Frontal cortex (tissue), 4 donors: ENCODE measurements around the gene AHCYL2. TPM values are rescaled to one million over a fixed set of nuclear protein-coding genes. Genes with fewer than 3 reads are reported as not detected.
"Not testable (repeated sequence)": the region's sequence is repeated elsewhere in the genome, so short reads cannot be mapped to it uniquely, and the experiment has no call there.

Source experiments
- DNase-seq, 2 donors: peaks; one replicate each; pipeline ENCODE4 v3.0.0; 2012; ENCODE audit warnings: low spot score in 2 of 2
- FAIRE-seq: peaks from 2 replicates; lab custom pipeline; 2012; peaks lifted over from hg19 to GRCh38; lab: Jason Lieb, UNC
- total RNA-seq: library from RNA; depleted of rRNA; stranded (reverse); fragments of >200 nt; gene quantifications from one replicate; pipeline ENCODE4 v1.2.3, GENCODE V29; 2014
- donor health status: control.
- donor health status: control.
- donor health status: control.

The AHCYL2 gene
- total RNA-seq, 1 donor from 2014 or later: 15.9 TPM

GRCh38 chr7:129341212-129341611 lies 116.4 kb downstream of the AHCYL2 start:
- no peak for DNase-seq
- no peak for FAIRE-seq

DNA sequence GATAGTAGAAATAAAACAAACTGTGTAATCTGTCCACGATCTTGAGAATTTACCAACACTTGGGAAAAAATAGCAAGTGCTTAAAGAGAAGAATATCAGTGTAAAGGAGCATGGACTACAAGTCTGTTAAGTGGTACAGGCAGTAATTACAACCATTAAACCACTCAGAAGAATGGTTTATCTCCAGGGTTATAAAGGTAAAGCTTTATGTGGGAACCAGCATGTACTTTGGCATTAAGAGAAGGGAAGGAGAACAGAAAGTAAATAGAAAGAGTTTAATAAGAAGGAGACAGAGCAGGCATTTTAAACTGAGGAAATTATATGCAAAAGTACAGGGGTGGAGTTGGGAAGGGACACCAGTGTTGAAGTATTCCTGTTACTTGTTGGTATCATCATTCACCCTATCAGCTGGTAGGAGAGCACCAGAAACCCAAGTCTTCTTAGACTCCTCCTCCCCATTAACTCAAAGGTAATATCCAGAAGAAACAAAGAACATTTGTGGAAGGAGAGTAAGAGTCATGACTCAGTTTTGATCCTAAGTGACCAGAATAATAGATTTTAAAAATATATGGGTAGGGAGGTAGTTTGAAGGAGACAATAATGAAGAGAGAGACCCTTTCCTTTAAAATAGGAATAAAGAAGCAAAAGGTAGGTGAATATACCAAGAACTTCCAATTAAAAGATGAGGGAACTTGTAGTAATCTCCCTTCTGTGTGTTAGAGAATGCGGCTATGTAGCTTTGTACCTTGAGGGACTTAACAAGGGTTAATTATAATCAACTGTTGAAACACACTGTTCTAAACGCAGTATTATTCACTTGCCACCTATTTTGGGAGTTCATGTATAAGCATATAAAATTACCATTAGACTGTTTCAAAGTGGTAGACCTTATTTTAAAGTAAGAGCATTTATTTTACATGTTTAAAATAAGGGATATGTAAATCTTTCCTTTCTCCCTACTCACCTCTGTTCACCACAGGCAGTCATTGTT lies 117.3 kb downstream of the AHCYL2 start:
- FAIRE-seq: no peak
- no peak for DNase-seq

DNA sequence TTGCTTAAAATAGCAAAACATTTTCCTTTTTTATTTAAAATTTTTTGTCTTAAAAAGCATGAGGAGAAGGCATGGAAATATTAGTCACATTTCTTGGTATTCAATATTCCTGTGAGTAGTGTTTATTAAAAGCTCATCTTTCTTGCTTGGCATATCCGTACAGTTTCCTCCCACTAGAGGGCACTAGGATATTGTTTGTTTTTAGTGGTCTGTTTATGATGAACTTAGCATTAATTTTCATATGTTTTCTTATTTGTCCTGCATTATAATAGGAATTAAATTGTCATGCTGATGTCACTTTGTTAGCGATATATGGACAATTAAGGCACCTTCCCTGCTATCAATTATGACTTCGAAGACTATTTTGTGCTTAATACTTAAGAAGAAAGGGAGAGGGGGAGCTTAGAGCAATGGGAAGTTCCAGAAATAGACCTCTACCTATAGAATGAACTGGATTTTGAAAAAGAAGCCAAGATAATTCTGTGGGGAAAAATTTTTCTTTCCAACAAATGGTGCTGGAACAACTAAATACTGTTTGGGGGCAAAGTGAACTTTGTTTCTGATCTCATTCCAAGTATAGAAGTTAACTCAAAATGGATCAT lies 118.4 kb downstream of the AHCYL2 start:
- peak; percentile 10 to 34 for DNase-seq

DNA sequence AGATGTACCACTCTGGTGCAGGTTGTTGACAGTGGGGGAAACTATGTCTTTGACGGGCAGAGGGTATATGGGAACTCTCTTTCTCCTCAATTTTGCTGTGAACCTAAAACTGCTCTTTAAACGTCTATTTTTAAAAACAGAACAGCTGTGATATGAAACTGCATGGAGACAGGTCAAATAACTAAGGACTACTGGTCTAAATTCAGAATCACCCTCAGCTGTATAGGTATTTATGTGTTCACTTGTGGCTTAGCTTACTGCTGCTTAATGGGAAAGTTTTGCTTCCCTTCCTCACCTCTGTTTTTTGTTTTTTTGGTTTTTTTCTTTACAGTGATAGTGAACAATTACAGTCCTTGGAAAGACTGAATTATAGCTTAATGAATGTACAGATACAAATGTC lies 122.5 kb downstream of the AHCYL2 start:
- FAIRE-seq: no peak
- no peak for DNase-seq

More for the DNA sequence above, 118.4 kb downstream of the AHCYL2 start:
- FAIRE-seq: peak; percentile 84

GRCh38 chr7:129348023-129348740 lies 123.4 kb downstream of the AHCYL2 start:
- FAIRE-seq (no peak), DNase-seq (no peak)

DNA sequence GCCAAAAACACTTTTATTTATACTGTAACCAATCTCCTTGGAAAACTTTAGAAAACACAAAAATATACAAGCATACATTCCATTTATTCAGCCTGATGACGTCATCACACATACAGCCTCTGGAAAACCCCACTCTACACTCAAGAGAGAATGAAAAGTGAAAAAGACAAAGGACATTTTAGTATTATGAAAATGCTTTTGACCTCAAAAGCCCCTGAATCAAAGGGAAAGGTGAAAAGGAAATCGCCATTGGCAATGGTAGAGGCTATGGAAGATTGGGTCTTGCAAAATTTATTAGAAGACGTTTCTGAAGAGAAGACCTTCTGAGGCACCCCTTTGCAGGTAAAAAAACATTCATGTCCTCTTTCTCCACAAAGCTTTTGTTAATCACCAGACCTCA lies 126.5 kb downstream of the AHCYL2 start:
- FAIRE-seq (no peak), DNase-seq (no peak)

DNA sequence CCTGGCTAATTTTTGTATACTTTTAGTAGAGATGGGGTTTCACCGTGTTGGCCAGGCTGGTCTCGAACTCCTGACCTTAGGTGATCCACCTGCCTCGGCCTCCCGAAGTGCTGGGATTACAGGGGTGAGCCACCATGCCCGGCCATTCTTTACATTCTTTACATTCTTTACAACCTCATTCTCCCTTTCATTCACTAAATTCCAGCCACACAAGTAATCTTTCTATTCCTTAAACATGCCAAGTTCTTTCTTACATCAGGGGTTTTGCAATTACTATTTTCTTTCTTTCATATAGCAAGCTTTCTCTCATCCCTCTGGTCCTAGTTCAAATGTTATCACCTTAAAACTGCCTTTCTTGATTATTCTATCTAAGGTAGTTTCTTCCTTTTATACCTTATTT lies 128.3 kb downstream of the AHCYL2 start:
- DNase-seq, FAIRE-seq: not testable (repeated sequence)

- DNase-seq (no peak), FAIRE-seq (no peak)
Observed at GRCh38 chr7:129354428-129355157, 129.8 kb downstream of the AHCYL2 start.

GRCh38 chr7:129356176-129356575 lies 131.3 kb downstream of the AHCYL2 start:
- no peak for FAIRE-seq
- DNase-seq: no peak

GRCh38 chr7:129359176-129359575 lies 134.3 kb downstream of the AHCYL2 start:
- no peak for FAIRE-seq
- no peak for DNase-seq

- no peak for FAIRE-seq
- no peak for DNase-seq
Observed at GRCh38 chr7:129359638-129360037, 134.8 kb downstream of the AHCYL2 start.

GRCh38 chr7:129361771-129362170 lies 136.9 kb downstream of the AHCYL2 start:
- DNase-seq: no peak
- no peak for FAIRE-seq

GRCh38 chr7:129362496-129362895 lies 137.7 kb downstream of the AHCYL2 start:
- FAIRE-seq (no peak), DNase-seq (no peak)

GRCh38 chr7:129367349-129367699 lies 142.5 kb downstream of the AHCYL2 start:
- no peak for FAIRE-seq
- no peak for DNase-seq

DNA sequence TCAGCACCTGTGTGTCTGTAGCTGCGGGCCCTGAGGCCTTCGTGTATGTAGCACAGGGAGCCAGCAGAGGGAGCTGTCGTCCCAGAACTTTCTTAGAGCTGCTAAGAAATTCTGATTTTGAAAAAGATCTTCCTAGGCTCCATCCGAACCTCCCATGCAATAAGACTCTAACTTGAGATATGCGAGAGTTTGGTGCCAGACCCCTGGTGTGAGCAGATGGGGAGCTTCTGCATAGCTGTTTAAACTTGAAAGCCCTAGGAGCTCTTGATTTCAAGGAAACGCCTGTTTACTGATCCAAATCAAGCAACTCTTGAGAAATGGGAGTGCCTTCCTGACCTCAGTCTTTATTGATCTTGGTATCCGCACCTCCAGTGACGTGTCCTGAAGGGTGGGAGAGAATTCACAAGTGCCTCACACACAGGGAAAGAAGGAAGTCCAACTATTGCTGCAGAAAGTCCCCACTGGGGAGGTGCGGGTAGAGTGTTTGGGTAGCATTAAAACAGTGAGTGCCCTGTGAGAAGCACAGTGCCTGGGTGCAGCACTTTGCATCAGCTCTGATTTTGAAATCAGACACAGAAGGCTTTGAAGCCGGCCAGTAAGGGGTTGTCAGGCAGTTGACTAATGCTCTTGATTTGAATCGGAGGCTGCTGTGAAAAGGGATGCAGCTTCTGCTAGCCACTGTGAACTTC lies 143.0 kb downstream of the AHCYL2 start:
- FAIRE-seq (no peak), DNase-seq (peak; percentile 19 to 62)

DNA sequence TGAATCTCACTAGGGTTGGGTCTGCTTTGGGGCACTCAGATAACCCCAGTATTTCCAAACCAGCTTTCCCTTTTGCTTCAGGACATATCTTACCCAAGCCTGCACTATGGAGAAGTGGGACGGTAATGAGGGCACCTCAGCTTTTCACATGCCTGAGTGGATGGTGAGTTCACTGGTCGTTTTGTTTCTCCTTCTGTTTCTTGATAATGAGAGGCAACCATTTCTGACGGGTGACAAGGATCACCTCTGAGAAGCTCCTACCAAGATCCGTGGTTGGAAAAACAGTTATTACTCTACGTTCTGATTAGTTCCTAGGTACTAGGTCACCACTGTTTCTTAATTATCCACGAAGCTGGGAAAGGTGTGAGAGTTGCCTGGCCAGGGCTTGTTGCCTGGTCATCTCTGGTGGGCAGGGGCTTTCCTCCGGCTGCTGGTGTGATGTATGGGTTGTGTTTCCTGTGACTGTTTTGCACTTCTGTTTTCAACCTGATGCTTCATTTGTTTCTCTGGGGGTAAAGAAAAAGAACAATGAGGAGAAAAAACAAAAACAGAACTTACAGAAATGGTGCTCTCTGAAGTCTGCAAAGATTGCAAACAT lies 143.7 kb downstream of the AHCYL2 start:
- FAIRE-seq: no peak
- no peak for DNase-seq

GRCh38 chr7:129369447-129369846 lies 144.6 kb downstream of the AHCYL2 start:
- not testable (repeated sequence) for DNase-seq, FAIRE-seq

GRCh38 chr7:129370812-129371211 lies 146.0 kb downstream of the AHCYL2 start:
- no peak for FAIRE-seq
- no peak for DNase-seq

DNA sequence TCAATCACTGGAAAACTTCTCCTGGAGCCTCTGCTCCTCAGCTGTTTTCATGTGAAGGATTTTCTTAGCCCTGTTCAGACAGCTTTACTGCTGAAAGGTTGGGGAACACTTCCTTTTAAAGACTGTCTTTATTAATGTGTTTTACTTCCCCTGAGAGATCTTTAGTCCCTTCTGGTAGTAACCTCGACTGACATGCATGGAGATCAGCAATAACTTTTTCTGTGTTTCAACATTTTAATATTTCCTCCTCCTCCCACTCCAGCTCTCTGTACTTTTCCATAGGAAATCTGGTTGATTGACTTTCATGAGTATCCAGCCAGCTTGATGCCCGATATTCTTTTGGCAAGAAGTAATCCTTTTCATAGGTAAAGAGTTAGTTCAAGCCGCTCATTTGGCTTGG lies 146.7 kb downstream of the AHCYL2 start:
- no peak for DNase-seq

More for the DNA sequence above, 146.7 kb downstream of the AHCYL2 start:
- FAIRE-seq: no peak
